HG02981 (cell line): ENCODE data around the gene DGKI.
"Not testable (repeated sequence)": the region's sequence is repeated elsewhere in the genome, so short reads cannot be mapped to it uniquely, and the experiment has no call there.

Experiments used
- ATAC-seq: cut with Tn5 transposase; IDR thresholded peaks from one replicate; pipeline ENCODE4 v1.9.1; 2021; ENCODE audit warnings: mild to moderate bottlenecking, moderate library complexity; ENCODE audit not compliant: unreplicated experiment

The DGKI gene

GRCh38 chr7:137484326-137484725, 362.4 kb downstream of the DGKI start:
- no peak for ATAC-seq

GRCh38 chr7:137482466-137482865, 364.3 kb downstream of the DGKI start:
- ATAC-seq = no peak

- ATAC-seq = no peak
These were observed 365.9 kb downstream of the DGKI start for GRCh38 chr7:137480824-137481365.

- no peak for ATAC-seq
These were observed 366.4 kb downstream of the DGKI start for GRCh38 chr7:137480401-137480800.

- no peak for ATAC-seq
These were observed 369.8 kb downstream of the DGKI start for GRCh38 chr7:137476937-137477336.

- ATAC-seq = no peak
These were observed 370.8 kb downstream of the DGKI start for GRCh38 chr7:137475966-137476365.

GRCh38 chr7:137474540-137475026, 372.2 kb downstream of the DGKI start:
- ATAC-seq = no peak

GRCh38 chr7:137471128-137471527, 375.6 kb downstream of the DGKI start:
- no peak for ATAC-seq

- no peak for ATAC-seq
These were observed 376.9 kb downstream of the DGKI start for GRCh38 chr7:137469858-137470257.

- no peak for ATAC-seq
These were observed 377.5 kb downstream of the DGKI start for GRCh38 chr7:137469191-137469811.

GRCh38 chr7:137462847-137463246, 383.9 kb downstream of the DGKI start:
- no peak for ATAC-seq

- ATAC-seq = no peak
These were observed 384.6 kb downstream of the DGKI start for GRCh38 chr7:137462074-137462715.

GRCh38 chr7:137458399-137458798, 388.4 kb downstream of the DGKI start:
- ATAC-seq = no peak

GRCh38 chr7:137454767-137455166, 392.0 kb downstream of the DGKI start:
- no peak for ATAC-seq

- peak; percentile 68 for ATAC-seq
These were observed 392.5 kb downstream of the DGKI start for GRCh38 chr7:137454246-137454724.

GRCh38 chr7:137453356-137453755, 393.4 kb downstream of the DGKI start:
- ATAC-seq = no peak

GRCh38 chr7:137449016-137449415, 397.8 kb downstream of the DGKI start:
- ATAC-seq = no peak

- not testable (repeated sequence) for ATAC-seq
These were observed 398.2 kb downstream of the DGKI start for GRCh38 chr7:137448572-137448971.

- no peak for ATAC-seq
These were observed 400.7 kb downstream of the DGKI start for GRCh38 chr7:137446025-137446424.

GRCh38 chr7:137445268-137445667, 401.5 kb downstream of the DGKI start:
- no peak for ATAC-seq

GRCh38 chr7:137443616-137444015, 403.2 kb downstream of the DGKI start:
- ATAC-seq = no peak

GRCh38 chr7:137441451-137441850, 405.3 kb downstream of the DGKI start:
- ATAC-seq = no peak
